GM18861 (cell line): Measurements from ENCODE around the gene C20orf141.
"Not testable (repeated sequence)": the region's sequence is repeated elsewhere in the genome, so short reads cannot be mapped to it uniquely, and the experiment has no call there.

Experiments
- ATAC-seq: cut with Tn5 transposase; IDR thresholded peaks from one replicate; pipeline ENCODE4 v1.9.1; 2021; ENCODE audit not compliant: unreplicated experiment

The C20orf141 gene, protein sequence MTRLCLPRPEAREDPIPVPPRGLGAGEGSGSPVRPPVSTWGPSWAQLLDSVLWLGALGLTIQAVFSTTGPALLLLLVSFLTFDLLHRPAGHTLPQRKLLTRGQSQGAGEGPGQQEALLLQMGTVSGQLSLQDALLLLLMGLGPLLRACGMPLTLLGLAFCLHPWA

DNA sequence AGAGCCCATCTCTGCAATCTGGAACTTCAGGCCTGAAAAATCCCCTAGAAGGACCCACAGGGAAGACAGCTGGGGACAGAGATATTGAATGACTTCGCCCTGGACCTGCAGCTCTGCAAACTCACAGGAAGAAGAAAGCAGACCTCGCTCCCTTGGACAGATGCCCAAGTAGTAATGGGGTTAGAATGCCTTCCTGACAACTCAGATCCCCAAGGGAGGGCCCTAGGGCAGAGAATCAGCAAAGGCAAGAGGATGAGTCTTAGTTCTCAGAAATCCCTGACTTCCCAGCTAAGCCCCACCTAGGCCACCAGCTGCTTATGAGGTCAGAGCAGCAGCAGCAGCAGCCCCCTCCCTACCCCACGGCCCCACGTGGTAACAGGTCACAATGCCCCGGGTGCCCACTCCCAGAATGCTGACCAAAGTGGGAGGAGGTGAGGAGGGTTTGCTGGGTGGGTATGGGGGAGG lies at the start of gene C20orf141:
Gene C20orf141, plus strand, starts transcription at position 401 of the 465 bp plus-strand sequence. CDS start 198 bp downstream, outside the sequence.
- ATAC-seq: no peak

DNA sequence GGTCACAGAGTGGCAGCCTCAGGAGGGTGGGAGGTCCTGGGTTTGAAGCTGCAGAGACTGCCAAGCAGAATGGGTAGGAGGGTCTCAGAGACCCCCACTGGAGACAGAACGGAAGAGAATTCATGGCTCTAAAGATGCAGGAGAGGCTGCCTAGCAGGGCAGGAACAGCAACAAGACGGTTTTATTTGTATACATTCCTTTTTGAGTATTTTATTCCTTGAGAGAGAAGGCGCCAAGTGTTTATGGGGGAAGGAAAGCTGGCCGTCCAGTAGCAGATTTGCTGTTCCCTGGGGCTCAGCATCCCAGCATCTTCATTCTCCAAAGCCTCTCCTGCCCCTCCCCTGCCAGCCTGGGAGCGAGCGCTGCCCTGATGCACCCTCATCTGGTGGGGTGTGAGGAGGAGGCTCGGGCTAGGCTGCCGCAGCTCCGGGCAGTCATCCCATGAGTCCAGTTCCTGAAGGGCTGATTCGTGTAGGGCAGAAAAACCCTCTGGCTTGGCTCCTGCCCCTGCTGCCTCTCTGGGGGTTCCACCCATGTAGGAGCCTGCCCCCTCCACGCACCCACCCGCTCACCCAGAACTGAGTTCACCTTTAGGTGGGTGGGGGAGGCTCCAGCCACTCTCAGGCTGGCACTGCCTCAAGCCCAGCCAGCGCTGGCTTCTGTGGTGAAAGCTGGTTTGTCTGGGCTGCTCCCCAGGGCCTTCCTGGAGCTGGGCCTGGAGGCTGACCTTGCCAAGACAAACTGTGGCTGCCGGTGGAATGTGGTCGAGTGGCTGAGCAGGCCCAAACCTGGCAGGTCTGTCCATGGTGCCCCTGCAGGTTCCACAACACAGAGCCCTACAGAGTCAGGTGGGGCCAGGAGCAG lies 46.8 kb upstream of the C20orf141 start:
- ATAC-seq: no peak

DNA sequence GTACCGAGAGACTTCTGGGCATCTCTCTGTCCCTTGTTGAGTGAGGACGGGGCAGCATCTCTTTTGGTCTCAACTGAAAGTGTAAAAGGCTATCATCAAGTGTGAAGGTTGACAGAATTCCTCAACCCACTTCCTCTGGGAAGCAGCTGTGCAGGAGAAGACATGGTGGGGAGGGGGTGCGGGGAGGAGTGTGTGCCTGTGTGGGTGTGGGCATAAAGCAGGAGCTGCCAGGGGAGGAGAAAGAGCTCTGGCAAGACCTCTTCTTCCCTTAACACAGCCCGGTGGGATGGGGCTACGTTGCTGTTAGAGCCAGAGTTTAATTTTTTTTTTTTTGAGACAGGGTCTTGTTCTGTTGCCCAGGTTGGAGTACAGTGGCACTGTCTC lies 46.2 kb upstream of the C20orf141 start:
- ATAC-seq: no peak

DNA sequence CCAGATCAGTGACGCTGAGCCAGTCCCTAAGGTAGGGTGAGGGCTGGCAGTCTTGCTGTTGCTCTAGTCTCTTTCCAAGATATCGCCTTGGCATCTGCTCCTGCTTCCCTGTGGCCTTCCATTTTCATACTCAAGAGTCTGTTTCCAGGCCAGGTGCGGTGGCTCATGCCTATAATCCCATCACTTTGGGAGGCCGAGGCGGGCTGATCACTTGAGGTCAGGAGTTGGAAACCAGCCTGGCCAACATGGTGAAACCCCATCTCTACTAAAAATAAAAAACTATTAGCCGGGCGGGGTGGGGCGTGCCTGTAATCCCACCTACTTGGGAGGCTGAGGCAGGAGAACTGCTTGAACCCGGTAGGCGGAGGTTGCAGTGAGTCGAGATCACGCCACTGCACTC lies 44.7 kb upstream of the C20orf141 start:
- not testable (repeated sequence) for ATAC-seq

DNA sequence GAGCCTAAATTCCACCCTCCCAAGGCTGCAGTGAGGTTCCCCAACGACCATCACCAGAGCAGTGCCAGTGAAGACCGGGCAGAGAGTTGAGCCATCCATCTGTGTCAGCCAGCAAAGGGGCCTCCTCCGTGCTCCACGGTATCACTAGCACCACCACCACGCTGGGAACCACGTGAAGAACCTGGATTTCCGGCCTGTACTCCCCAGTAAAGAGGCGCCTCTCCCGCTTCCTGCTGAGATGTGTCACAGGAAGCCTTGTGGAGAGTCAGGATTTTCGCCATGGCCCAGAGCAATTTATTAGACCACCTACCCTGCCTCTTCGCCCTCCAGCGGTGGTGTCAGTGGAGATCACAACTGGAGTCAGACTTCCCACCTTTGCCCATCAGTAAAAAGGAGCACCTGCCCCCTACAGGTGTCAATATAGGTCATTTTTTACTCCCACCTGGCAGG lies 43.1 kb upstream of the C20orf141 start:
- no peak for ATAC-seq

DNA sequence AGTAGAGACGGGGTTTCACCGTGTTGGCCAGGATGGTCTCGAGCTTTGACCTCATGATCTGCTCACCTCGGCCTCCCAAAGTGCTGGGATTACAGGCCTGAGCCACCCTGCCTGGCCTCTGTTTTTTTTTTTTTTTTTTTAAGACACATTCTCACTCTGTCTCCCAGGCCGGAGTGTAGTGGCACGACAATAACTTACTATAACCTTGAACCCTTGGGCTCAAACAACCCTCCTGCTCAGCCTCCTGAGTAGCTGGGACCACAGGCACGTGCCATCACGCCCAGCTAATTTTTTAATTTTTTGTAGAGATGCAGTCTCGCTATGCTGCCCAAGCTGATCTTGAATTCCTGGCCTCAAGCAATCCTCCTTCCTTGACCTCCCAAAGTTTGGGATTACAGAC lies 41.0 kb upstream of the C20orf141 start:
- no peak for ATAC-seq

DNA sequence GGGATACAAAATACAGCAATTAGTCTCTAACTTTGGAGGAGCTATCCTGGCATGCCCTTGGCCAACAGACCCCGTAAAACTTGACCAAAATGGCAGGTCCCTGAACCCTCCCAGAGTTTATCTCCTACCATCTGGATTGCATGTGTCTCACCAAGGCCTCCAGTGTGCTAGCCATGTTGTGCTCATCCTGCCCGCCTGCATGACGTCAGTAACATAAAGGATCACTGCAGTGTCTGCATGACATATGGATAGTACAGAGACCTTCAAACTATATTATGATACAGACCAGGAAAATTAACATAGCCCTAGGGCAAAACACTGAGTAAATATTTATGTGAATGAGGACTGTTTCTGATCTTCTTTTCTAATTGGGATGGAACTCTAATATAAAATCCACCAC lies 39.6 kb upstream of the C20orf141 start:
- no peak for ATAC-seq

DNA sequence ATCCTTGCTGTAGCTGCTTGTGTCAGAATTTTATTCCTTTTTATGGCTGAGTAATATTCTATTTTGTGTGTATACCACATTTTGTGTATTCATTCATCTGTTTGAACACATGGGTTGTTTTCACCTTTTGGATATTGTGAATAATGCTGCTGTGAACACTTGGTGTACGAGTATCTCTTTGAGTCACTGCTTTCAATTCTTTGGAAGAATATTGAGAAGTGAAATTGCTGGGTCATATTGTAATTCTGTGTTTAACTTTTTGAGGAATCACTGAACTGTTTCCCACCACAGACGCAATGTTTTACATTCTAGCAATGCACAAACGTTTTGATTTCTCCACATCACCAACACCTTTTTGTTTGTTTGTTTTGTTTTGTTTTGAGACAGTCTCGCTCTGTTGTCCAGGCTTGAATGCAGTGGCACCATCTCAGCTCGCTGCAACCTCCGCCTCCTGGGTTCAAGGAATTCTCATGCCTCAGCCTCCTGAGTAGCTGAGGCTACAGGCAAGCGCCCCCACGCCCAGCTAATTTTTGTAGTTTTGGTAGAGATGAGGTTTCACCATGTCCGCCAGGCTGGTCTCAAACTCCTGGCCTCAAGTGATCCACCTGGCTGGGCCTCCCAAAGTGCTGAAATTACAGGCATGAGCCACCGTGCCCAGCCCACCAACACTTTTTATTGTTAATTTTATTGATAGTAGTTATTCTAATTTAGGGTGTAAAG lies 36.0 kb upstream of the C20orf141 start:
- no peak for ATAC-seq

DNA sequence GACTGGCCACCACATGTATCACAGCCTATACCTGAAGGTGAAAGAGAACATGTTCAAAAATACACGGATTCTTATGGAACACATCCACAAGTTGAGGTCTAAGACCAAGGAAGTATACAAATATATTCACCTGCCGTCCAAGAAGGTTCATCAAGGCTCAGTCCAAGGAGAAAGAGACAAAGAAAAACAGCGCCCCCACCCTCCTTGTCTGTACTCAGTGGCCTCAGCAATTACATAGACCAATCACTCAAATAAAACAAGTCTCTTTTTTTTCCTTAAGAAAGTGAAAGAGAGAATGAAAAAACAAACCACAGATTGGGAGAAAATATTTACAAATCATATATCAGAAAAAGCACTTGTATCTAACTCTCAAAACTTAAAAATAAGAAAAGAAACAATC lies 33.8 kb upstream of the C20orf141 start:
- no peak for ATAC-seq

DNA sequence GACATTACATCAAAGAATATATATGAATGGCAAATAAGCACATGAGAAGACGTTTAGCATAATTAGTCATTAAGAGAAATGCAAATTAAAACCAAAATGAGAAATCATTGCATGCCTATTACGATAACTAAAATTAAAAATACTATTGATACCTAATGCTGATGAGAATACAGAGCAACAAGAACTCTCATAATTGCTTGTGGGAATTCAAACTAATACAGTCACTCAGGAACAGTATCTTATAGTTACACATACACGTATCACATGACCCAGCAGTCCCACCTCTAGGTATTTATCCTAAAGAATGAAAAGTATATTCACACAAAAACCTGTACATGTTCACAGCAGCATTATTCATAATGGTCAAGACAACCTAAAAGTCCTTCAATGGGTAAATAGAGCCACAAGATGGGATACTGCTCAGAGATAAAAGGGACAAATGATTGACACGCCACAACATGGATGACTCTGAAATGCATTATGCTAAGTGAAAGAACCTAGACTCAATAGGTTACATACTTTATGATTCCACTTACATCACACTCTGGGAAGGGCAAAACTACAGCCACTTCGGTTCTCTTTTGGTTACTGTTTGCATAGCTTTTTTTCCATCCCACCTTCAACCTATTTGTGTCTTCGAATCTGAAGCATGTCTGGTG lies 30.8 kb upstream of the C20orf141 start:
- ATAC-seq: no peak

DNA sequence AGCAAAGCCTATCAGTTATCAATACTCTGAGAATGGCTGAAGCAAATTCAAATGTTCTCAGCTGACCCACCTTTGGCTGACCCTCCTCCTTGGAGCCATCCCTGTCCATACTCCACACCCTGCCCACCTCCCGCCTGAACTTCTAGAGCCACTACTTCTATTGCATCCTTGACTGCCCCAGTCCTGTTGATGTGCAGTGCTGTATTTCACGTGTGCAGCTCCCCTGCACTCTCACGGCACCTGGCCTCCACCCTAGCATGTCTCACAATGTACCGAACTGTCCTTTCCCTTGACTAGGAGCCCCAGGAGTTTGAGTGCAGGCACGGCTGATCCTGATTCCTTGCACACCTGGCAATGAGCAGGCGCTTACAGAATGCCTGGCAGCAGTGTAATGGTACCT lies 21.3 kb upstream of the C20orf141 start:
- no peak for ATAC-seq

DNA sequence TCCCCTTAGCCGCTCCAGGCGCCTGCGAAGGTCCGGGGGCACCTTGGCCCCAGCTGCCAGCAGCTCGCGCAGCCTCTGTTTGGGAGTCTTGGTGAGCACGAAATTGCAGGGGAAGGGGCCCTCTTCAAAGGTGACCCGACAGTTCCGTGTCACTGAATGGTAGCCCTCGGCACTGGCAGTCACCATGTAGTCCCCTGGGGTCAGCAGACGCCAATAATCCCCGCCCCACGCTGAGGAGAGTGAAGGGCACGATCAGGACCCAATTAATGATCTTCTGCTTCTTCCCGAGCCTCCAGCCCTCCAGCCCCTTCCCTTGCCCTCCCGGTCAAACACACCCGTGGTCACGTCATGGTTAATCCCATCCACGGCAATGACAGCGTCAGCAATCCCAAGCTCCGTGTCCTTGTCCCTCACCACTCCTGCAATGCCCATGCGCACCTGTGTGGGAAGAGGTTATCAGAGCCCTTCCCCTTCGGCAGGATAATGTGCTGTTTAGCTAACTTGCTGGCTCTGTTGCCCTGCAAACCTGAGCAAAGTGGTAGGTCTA lies 20.5 kb upstream of the C20orf141 start:
- ATAC-seq: no peak

DNA sequence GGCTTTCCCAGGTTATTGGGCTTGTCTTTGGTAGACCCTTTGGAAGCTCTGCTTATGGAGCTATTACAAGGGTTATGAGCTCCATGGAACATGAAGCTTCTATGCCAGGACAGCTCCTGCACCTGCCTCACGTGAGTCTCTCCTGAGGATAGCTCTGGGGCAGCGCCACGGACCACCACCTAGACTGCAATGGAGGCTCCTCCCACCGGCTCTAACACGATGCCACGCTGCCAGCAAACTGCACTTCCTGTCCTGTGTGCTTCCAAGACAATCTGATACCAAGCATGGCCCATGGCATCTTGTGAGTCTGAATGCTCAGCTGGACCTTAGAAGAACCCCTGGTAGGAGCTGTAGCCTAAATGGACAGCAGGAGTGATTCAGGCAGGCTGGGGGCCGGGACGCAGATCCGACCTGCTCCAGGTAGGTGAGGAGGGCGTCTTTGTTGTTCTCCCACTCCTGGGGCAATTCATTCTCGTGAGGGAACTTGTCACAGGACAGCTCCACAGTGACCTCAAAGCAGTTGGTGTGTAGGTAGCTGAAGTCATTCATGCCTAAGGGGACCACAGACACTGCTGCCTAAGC lies 19.8 kb upstream of the C20orf141 start:
- no peak for ATAC-seq

DNA sequence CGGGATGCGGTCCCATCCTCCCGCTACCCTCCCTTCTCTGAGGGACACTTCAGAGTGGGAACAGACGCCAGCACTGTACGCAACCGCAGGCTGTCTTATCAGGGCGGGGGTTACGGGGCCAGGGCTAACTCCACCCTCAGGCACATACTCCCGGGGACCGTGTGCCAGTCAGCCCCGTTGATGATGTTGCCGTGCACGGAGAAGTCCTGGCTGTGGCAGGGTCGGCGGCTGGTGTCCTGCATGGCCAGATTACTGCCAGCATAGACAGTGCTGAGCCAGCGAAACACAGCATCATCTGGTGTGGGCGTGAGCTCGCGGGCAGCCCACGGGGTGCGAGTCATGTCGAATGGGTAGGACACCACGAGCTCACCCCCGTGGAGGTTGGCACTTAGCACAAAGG lies 19.3 kb upstream of the C20orf141 start:
- ATAC-seq: no peak

DNA sequence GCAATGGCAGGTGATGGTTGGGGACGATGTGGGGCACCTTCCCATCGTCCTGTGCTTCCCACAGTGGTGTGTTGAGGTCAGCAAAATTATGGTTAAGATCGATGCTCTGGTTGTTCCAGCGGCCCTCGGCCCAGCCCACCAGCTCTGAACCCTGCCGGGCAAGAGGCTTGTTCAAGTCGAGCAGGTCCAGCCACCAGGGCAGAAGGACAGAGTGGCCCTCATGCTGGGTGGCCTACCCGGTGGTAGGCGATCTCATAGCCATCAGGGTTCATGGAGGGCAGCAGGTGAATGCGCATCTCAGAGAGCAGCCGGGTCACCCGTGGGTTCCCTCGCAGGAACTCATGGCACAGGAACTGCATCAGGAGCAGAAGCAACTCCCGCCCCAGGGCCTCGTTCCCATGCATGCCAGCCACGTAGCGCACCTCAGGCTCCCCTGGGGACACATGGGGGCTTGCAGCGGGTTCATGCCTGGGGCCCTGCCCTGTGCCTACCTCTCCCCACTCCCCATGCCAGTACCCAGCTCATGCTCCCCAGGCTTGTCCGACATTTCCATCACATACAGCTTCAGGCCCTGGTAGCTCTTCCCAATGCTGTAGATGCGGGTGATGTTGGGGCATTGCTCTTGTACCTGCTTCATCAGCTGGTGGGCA lies 18.7 kb upstream of the C20orf141 start:
- ATAC-seq: no peak

DNA sequence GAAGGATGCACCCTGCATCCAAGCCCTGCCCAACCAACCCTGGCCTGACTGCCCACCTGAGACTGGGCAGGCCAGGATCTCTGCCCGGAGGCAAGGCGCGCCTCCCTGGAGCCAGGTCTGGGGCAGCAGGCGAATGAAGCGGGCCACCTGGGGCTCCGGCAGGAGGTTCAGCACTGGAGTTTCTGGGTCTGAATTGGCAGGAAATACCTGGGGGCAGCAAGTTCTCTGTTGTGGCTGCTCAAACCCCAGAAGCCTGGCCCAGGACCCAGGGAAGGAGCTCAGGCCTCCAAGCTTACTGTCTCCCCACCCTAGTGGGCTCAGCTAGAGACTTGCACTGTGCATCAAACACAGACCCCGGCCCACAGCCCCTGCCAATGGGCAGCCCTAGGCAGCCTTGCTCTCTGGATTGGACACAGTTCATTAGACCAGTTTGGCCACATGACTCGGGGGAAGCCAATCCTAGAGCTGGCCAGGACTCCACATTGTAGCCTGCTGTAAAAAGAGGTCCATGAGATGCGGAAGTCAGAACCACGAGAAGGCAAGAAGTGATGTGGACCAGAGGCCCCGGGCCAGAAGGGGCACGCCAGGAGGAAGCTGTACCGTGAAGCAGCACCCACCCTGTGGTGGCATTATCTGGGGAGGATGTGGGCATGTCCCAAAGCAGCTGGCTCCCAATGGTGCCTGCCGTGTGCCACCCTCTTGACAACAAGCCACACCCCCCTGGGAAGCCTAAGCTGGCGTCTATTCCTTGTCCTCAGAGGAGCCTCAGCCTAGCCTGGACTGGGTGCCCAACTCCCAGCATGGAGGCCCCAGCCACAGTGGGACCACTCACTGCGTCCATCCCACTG lies 17.4 kb upstream of the C20orf141 start:
- no peak for ATAC-seq

DNA sequence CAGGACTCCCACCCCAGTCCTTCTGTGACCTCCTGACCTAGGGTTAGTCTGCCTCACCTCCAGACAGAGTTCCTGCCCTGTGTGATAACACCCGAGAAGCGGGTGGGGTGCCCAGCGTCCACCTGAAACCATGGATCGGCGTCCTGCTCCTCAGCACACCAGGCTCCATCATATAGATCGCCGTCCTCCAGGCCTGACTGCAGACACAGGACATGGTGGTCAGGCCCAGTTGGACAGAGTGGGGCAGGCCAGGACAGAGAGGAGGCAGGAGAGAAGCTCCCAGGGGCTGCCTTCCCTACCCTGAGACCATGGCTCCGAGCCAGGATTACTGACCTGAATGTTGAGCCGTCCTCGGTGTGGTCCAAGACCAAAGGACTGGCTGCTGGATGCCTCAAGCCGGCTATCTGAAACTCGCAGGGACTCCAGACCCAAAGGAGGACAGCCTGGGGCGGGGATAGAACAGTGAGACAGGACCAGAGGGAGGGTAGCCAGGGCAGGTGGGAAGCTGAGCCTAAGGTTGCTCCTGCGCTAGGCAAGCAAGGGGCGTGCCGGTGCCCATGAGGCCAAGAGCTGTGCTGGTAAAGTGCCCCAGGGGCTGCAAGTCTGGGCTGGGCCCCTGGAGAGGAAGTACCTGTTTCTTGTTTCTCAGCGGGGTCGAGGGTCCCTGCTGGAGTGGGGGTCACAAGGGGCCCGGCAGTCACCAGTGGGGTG lies 16.5 kb upstream of the C20orf141 start:
- no peak for ATAC-seq

DNA sequence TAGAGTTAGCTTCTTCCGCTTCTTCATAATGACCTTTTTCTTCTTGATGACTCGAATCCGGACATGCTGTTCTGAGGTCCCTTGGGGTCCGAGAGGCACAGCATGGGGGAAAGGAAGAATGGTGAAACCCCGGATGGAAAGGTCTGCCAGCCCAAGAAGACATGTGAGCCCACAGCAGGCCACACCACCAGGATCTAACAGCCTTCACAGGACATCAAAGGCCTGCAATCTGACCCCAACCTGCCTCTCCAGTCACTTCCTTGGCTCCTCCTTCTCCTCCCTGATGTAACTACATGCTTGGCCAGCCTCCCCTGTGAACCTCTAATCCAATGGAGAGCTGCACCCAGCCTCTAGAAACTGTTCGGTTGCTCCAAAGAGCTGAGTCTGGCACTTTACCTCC lies 16.0 kb upstream of the C20orf141 start:
- ATAC-seq: no peak

DNA sequence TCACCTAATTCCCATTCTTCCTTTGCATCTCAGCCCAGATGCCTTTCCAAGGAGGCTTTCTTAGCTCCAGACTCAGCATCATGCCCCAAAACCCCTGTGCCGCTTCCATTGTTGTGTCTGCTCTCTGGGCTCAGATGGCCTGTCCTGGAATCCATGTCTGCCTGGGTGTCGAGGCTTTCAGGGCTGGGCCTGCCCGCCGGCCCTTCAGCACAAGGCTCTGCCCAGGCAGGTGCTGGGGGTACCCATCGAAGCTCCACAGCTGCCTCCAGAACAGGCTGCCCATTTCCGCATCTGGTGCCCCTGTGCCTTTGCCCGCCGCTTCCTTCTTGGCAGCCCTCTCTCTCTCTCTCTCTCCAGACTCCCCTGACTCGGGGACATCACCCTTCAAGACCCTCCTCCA lies 15.5 kb upstream of the C20orf141 start:
- no peak for ATAC-seq
